HEK293 (cell line): ENCODE data around the gene BMX.

Source experiments
- CTCF ChIA-PET: fragments of 350-600 bp; formaldehyde crosslinking; extraction: SDS; loops from one replicate; lab custom pipeline; 2021; ENCODE audit warnings: antibody characterized with exemption; lab: Yijun Ruan, JAX
- POLR2A ChIA-PET: fragments of 300-600 bp; formaldehyde crosslinking; extraction: SDS; loops from one replicate; lab custom pipeline; 2020; ENCODE audit warnings: antibody characterized with exemption, inconsistent platforms; lab: Yijun Ruan, JAX
- H3K27ac ChIP-seq: fragments of 200-500 bp; sonication (Bioruptor generic); 2 replicates; pipeline ENCODE4 v1.5.1; 2014; ENCODE audit warnings: low read depth, low read length, control low read depth, inconsistent platforms; ENCODE audit errors: extremely low read depth
- H3K36me3 ChIP-seq, 2 experiments: fragments of 200-500 bp in 1 of 2; sonication (Bioruptor generic) in 1 of 2; 1 replicate in 1 of 2; 2 replicates in 1 of 2; pipeline ENCODE4 v1.5.1; 2014 to 2017; ENCODE audit warnings: inconsistent platforms in 2 of 2, low read length in 2 of 2; ENCODE audit not compliant: control insufficient read depth in 2 of 2, insufficient read depth in 1 of 2
- H3K4me1 ChIP-seq: fragments of 200-500 bp; sonication (Bioruptor generic); 2 replicates; pipeline ENCODE4 v1.5.1; 2014; ENCODE audit warnings: mild to moderate bottlenecking, low read length, inconsistent platforms; ENCODE audit not compliant: control insufficient read depth, insufficient read depth
- H3K4me3 ChIP-seq: 2 replicates; pipeline ENCODE4 v1.5.1; 2011; ENCODE audit warnings: low read depth, mild to moderate bottlenecking, control low read depth, low read length, moderate library complexity
- H3K9me3 ChIP-seq: fragments of 200-500 bp; sonication (Bioruptor generic); 2 replicates; pipeline ENCODE4 v1.5.1; 2014; ENCODE audit warnings: low read depth, low read length, inconsistent platforms; ENCODE audit not compliant: control insufficient read depth, insufficient read depth
- ATF2 ChIP-seq: fragments of 450-650 bp; formaldehyde crosslinking; IDR thresholded peaks from 2 replicates; pipeline ENCODE4 v1.5.1; 2016; ENCODE audit warnings: missing biosample characterization, missing genetic modification characterization, low read depth
- EGR2 ChIP-seq: fragments of 450-650 bp; formaldehyde crosslinking; IDR thresholded peaks from 2 replicates; pipeline ENCODE4 v1.5.1; 2016; ENCODE audit warnings: low read depth, missing biosample characterization, missing genetic modification characterization
- GLIS1 ChIP-seq: fragments of 450-650 bp; formaldehyde crosslinking; IDR thresholded peaks from 2 replicates; pipeline ENCODE4 v1.5.1; 2016; ENCODE audit warnings: missing biosample characterization, missing genetic modification characterization
- PRDM10 ChIP-seq: fragments of 450-650 bp; formaldehyde crosslinking; IDR thresholded peaks from 2 replicates; pipeline ENCODE4 v1.5.1; 2016; ENCODE audit warnings: missing biosample characterization, missing genetic modification characterization
- ZBTB49 ChIP-seq: fragments of 450-650 bp; formaldehyde crosslinking; IDR thresholded peaks from 2 replicates; pipeline ENCODE4 v1.5.1; 2016; ENCODE audit warnings: missing biosample characterization, missing genetic modification characterization, low read depth
- ZEB2 ChIP-seq: fragments of 450-650 bp; formaldehyde crosslinking; IDR thresholded peaks from 2 replicates; pipeline ENCODE4 v1.5.1; 2016; ENCODE audit warnings: missing biosample characterization, missing genetic modification characterization
- ZNF174 ChIP-seq: fragments of 450-650 bp; formaldehyde crosslinking; IDR thresholded peaks from 2 replicates; pipeline ENCODE4 v1.5.0; 2017; ENCODE audit warnings: missing biosample characterization, mild to moderate bottlenecking, missing genetic modification characterization
- ZNF184 ChIP-seq: fragments of 450-650 bp; IDR thresholded peaks from 2 replicates; pipeline ENCODE4 v1.5.1; 2018; ENCODE audit warnings: missing biosample characterization, mild to moderate bottlenecking, missing genetic modification characterization
- ZNF19 ChIP-seq: fragments of 450-650 bp; formaldehyde crosslinking; IDR thresholded peaks from 2 replicates; pipeline ENCODE4; 2016; ENCODE audit warnings: missing biosample characterization, missing genetic modification characterization, low read depth
- ZNF280C ChIP-seq: fragments of 450-650 bp; formaldehyde crosslinking; IDR thresholded peaks from 2 replicates; pipeline ENCODE4 v1.5.1; 2016; ENCODE audit warnings: missing biosample characterization, missing genetic modification characterization
- ZNF423 ChIP-seq: fragments of 450-650 bp; formaldehyde crosslinking; IDR thresholded peaks from 2 replicates; pipeline ENCODE4 v1.5.1; 2016; ENCODE audit warnings: missing biosample characterization, missing genetic modification characterization
- ZNF600 ChIP-seq: fragments of 450-650 bp; formaldehyde crosslinking; IDR thresholded peaks from 2 replicates; pipeline ENCODE4 v1.5.1; 2016; ENCODE audit warnings: missing biosample characterization, missing genetic modification characterization
- ZNF654 ChIP-seq: fragments of 450-650 bp; formaldehyde crosslinking; IDR thresholded peaks from 2 replicates; pipeline ENCODE4 v1.5.1; 2016; ENCODE audit warnings: low read depth, missing biosample characterization, missing genetic modification characterization
- ZNF837 ChIP-seq: fragments of 450-650 bp; formaldehyde crosslinking; IDR thresholded peaks from 2 replicates; pipeline ENCODE4 v1.5.1; 2016; ENCODE audit warnings: missing biosample characterization, missing genetic modification characterization
- TF ChIP-seq, protein P1 (sequence below): fragments of 450-650 bp; formaldehyde crosslinking; IDR thresholded peaks from 2 replicates; pipeline ENCODE4 v1.5.1; 2016; ENCODE audit warnings: missing biosample characterization, missing genetic modification characterization
- TF ChIP-seq, protein P2 (sequence below): fragments of 450-650 bp; formaldehyde crosslinking; IDR thresholded peaks from 2 replicates; pipeline ENCODE4 v1.5.1; 2016; ENCODE audit warnings: missing biosample characterization, missing genetic modification characterization, borderline replicate concordance

The BMX gene

DNA sequence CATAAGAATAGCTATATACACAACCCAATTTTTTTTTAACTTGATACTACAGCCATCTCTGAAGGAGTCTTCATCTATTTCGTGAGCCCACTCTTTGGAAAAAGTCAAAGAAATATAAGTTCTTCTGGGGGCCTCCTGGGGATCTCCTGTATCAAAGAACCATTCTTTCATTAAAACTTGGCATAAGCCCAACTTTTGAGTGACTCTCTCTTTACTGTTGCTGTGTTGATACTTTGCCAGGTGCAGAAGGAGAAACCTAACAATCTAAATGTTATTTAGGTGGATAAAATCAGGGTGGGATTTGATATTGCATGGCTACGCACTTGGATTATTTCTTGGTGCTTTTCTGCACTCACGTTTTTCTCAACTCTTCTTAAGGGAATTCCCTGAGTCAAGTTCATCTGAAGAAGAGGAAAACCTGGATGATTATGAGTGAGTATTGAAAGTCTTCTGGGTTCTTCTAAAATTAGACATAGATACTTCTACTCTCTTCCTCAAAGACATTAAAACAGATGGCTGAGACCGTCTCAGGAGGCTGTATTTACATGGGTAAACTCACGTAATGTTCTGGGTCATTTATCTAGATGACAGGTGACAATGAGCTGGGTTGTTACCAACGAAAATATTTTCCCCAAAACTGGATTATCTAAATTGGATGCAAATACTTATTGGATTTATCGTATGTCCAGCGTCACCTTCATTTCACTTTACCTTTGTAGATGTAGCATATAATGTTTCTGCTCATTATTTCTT is 25.2 kb downstream of the BMX start (continued):
- TF ChIP-seq ZNF280C (tag by site-specific recombination) (no peak), ZNF837 (tag by site-specific recombination) (no peak), GLIS1 (tag by site-specific recombination) (no peak), ZNF174 (tag by site-specific recombination) (no peak), ZNF19 (no peak), ZNF184 (tag by site-specific recombination) (no peak), ATF2 (tag by site-specific recombination) (no peak)
- TF ChIP-seq, protein P1, sequence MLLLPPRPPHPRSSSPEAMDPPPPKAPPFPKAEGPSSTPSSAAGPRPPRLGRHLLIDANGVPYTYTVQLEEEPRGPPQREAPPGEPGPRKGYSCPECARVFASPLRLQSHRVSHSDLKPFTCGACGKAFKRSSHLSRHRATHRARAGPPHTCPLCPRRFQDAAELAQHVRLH (tag by site-specific recombination) = no peak

- Histone ChIP-seq H3K36me3 (no peaks in the 10 kb centered on the region), H3K9me3 (no peaks in the 10 kb centered on the region), H3K27ac (no peak overlapping the region), H3K4me1 (0 out of 2 replicates have a peak, but pooled peaks cover 2% of the 10 kb centered on the region), H3K4me3 (no peak overlapping the region)
- ChIA-PET CTCF (interaction anchor here (0.6 to 1.6 kb wide), 2 partner anchors 31 to 190 kb away, joined by 3 to 6 read pairs; no protein-coding TSS in a partner anchor), POLR2A (no interaction called here)
- peak; percentile 27; the same call in 1 of the 2 replicates for TF ChIP-seq EGR2
- TF ChIP-seq PRDM10 (tag by site-specific recombination) = no peak
- no peak for TF ChIP-seq ZNF423 (tag by site-specific recombination)
Observed at GRCh38 chrX:15529165-15529564, 28.6 kb downstream of the BMX start.

- Histone ChIP-seq H3K4me1 (no peaks in the 10 kb centered on the region), H3K36me3 (no peaks in the 10 kb centered on the region), H3K4me3 (no peak overlapping the region), H3K9me3 (no peaks in the 10 kb centered on the region), H3K27ac (no peak overlapping the region)
- ChIA-PET POLR2A (no interaction called here), CTCF (interaction anchor here (1.6 kb wide), 1 partner anchor 32 kb away, joined by 6 read pairs; no protein-coding TSS in a partner anchor)
- TF ChIP-seq ZEB2 (tag by site-specific recombination) (no peak), ZNF654 (tag by site-specific recombination) (no peak), ZNF600 (tag by site-specific recombination) (no peak), ZBTB49 (no peak)
- TF ChIP-seq, protein P2, sequence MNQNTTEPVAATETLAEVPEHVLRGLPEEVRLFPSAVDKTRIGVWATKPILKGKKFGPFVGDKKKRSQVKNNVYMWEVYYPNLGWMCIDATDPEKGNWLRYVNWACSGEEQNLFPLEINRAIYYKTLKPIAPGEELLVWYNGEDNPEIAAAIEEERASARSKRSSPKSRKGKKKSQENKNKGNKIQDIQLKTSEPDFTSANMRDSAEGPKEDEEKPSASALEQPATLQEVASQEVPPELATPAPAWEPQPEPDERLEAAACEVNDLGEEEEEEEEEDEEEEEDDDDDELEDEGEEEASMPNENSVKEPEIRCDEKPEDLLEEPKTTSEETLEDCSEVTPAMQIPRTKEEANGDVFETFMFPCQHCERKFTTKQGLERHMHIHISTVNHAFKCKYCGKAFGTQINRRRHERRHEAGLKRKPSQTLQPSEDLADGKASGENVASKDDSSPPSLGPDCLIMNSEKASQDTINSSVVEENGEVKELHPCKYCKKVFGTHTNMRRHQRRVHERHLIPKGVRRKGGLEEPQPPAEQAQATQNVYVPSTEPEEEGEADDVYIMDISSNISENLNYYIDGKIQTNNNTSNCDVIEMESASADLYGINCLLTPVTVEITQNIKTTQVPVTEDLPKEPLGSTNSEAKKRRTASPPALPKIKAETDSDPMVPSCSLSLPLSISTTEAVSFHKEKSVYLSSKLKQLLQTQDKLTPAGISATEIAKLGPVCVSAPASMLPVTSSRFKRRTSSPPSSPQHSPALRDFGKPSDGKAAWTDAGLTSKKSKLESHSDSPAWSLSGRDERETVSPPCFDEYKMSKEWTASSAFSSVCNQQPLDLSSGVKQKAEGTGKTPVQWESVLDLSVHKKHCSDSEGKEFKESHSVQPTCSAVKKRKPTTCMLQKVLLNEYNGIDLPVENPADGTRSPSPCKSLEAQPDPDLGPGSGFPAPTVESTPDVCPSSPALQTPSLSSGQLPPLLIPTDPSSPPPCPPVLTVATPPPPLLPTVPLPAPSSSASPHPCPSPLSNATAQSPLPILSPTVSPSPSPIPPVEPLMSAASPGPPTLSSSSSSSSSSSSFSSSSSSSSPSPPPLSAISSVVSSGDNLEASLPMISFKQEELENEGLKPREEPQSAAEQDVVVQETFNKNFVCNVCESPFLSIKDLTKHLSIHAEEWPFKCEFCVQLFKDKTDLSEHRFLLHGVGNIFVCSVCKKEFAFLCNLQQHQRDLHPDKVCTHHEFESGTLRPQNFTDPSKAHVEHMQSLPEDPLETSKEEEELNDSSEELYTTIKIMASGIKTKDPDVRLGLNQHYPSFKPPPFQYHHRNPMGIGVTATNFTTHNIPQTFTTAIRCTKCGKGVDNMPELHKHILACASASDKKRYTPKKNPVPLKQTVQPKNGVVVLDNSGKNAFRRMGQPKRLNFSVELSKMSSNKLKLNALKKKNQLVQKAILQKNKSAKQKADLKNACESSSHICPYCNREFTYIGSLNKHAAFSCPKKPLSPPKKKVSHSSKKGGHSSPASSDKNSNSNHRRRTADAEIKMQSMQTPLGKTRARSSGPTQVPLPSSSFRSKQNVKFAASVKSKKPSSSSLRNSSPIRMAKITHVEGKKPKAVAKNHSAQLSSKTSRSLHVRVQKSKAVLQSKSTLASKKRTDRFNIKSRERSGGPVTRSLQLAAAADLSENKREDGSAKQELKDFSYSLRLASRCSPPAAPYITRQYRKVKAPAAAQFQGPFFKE (tag by site-specific recombination) = no peak
Observed at GRCh38 chrX:15530318-15530717, 29.7 kb downstream of the BMX start.
